ENCODE results near the gene SLC7A1. TPM values are rescaled to one million over a fixed set of nuclear protein-coding genes. Genes with fewer than 3 reads are reported as not detected.

The SLC7A1 gene
- total and polyA plus RNA-seq, 2 of the 13 experiments (the other 11 are each of a cell fraction or from before 2014, with no cell fraction given) = 14.5 to 15.3 TPM

DNA sequence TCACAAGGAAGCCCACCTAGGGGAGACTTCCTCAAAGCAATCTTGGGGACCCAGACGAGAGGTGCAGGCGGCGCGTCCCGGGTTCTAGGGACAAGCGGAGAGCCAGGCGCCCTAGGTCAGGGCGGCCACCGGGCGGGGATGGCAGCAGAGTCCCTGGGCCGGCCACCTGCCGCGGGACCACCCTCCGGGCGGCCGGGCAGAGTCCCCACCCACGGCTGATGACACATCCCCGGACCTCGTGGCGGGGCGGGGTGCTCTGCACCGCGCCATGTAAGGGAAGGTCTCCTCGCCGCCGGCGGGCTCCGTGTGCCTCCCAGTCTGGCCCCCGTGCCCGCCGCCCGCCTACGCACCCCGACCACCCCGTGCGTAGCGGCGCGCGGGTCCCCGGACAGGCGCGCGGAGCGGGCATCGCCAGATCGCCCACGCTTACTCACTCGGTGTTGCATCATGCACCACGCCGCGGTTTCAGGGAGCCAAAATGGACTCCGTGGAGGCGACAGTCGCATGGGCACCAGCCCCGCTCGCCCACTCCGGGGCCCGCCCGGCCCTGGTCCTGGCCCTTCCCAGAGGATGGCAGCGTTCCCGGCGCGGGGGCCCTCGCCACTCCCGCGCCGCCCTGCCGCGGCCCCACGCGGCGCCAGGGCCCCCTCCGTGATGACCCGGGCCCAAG, 643 bp downstream of the SLC7A1 start (continued):
- TF ChIP-seq, protein P1, sequence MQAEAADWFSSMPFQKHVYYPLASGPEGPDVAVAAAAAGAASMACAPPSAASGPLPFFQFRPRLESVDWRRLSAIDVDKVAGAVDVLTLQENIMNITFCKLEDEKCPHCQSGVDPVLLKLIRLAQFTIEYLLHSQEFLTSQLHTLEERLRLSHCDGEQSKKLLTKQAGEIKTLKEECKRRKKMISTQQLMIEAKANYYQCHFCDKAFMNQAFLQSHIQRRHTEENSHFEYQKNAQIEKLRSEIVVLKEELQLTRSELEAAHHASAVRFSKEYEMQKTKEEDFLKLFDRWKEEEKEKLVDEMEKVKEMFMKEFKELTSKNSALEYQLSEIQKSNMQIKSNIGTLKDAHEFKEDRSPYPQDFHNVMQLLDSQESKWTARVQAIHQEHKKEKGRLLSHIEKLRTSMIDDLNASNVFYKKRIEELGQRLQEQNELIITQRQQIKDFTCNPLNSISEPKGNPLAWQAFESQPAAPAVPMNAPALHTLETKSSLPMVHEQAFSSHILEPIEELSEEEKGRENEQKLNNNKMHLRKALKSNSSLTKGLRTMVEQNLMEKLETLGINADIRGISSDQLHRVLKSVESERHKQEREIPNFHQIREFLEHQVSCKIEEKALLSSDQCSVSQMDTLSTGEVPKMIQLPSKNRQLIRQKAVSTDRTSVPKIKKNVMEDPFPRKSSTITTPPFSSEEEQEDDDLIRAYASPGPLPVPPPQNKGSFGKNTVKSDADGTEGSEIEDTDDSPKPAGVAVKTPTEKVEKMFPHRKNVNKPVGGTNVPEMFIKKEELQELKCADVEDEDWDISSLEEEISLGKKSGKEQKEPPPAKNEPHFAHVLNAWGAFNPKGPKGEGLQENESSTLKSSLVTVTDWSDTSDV (CRISPR knock-in tag; IDR thresholded peaks at IDR 0.05) = 0 out of 2 replicates have a peak, but pooled peaks have one; percentile 45
- TF ChIP-seq, protein P2, sequence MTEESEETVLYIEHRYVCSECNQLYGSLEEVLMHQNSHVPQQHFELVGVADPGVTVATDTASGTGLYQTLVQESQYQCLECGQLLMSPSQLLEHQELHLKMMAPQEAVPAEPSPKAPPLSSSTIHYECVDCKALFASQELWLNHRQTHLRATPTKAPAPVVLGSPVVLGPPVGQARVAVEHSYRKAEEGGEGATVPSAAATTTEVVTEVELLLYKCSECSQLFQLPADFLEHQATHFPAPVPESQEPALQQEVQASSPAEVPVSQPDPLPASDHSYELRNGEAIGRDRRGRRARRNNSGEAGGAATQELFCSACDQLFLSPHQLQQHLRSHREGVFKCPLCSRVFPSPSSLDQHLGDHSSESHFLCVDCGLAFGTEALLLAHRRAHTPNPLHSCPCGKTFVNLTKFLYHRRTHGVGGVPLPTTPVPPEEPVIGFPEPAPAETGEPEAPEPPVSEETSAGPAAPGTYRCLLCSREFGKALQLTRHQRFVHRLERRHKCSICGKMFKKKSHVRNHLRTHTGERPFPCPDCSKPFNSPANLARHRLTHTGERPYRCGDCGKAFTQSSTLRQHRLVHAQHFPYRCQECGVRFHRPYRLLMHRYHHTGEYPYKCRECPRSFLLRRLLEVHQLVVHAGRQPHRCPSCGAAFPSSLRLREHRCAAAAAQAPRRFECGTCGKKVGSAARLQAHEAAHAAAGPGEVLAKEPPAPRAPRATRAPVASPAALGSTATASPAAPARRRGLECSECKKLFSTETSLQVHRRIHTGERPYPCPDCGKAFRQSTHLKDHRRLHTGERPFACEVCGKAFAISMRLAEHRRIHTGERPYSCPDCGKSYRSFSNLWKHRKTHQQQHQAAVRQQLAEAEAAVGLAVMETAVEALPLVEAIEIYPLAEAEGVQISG (CRISPR knock-in tag; IDR thresholded peaks at IDR 0.05) = no peak; the same call in 1 of the 2 replicates
- TF ChIP-seq ZBTB7B (CRISPR knock-in tag; IDR thresholded peaks at IDR 0.05) (0 out of 2 replicates have a peak, but pooled peaks have one; percentile 64), TP53 (CRISPR knock-in tag; conservative IDR thresholded peaks at IDR 0.05) (no peak), HOXA5 (CRISPR knock-in tag; IDR thresholded peaks at IDR 0.05) (no peak), ZNF768 (CRISPR knock-in tag; IDR thresholded peaks at IDR 0.05) (no peak), RNF2 (conservative IDR thresholded peaks at IDR 0.05; ENCODE audit: low read depth) (no peak)
- TF ChIP-seq, protein P3, sequence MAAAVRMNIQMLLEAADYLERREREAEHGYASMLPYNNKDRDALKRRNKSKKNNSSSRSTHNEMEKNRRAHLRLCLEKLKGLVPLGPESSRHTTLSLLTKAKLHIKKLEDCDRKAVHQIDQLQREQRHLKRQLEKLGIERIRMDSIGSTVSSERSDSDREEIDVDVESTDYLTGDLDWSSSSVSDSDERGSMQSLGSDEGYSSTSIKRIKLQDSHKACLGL (CRISPR knock-in tag; IDR thresholded peaks at IDR 0.05) = peak; percentile 49; the same call in 1 of the 2 replicates
- TF ChIP-seq, protein P4, sequence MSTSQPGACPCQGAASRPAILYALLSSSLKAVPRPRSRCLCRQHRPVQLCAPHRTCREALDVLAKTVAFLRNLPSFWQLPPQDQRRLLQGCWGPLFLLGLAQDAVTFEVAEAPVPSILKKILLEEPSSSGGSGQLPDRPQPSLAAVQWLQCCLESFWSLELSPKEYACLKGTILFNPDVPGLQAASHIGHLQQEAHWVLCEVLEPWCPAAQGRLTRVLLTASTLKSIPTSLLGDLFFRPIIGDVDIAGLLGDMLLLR (CRISPR knock-in tag; IDR thresholded peaks at IDR 0.05) = no peak
